ENCODE measurements around the gene B3GALT6. TPM values are rescaled to one million over a fixed set of nuclear protein-coding genes. Genes with fewer than 3 reads are reported as not detected.

The B3GALT6 gene
- total and polyA plus RNA-seq, 2 experiments from 2014 or later, result 5.5 to 26.5 TPM

- TF ChIP-seq ZNF462 (CRISPR knock-in tag; IDR thresholded peaks at IDR 0.05), result no peak
Observed at GRCh38 chr1:1220197-1220596, 11.8 kb upstream of the B3GALT6 start (continued).

- no peak overlapping the region for H3K4me3 ChIP-seq
- Mint-ChIP-seq H3K27me3 (ENCODE audit: insufficient read depth, low read depth, poor library complexity) (peaks cover 11% of the 10 kb centered on the region), H3K27ac (no peak overlapping the region), H3K36me3 (ENCODE audit: low read depth) (peaks cover 34% of the 10 kb centered on the region), H3K4me1 (no peaks in the 10 kb centered on the region), H3K4me3 (no peak overlapping the region), H3K9me3 (no peaks in the 10 kb centered on the region; the same call in 2 of the 3 replicates)
- no peaks in the 10 kb centered on the region for H3K4me1 ChIP-seq (ENCODE audit: insufficient read depth)
- H3F3A ChIP-seq (replicated peaks; ENCODE audit: low read depth), result no peaks in the 10 kb centered on the region
- H3K27me3 ChIP-seq (ENCODE audit: insufficient read depth), result no peaks in the 10 kb centered on the region
- no peak overlapping the region for H3K27ac ChIP-seq (ENCODE audit: low read depth)
- H4K20me1 ChIP-seq (replicated peaks; ENCODE audit: insufficient read depth), result peaks cover 5% of the 10 kb centered on the region; the same call in 1 of the 2 replicates
- H3K4me2 ChIP-seq, result no peak overlapping the region
- ATAC-seq (no peak), DNase-seq (ENCODE audit: low spot score) (no peak)
- H3K79me2 ChIP-seq (replicated peaks; ENCODE audit: insufficient read depth), result no peaks in the 10 kb centered on the region
- no peaks in the 10 kb centered on the region for H3K9me2 ChIP-seq (ENCODE audit: insufficient read depth)
- H3K36me3 ChIP-seq (ENCODE audit: insufficient read depth), result peaks cover 4% of the 10 kb centered on the region; the same call in 1 of the 2 replicates
- H2AFZ ChIP-seq, result no peak overlapping the region
- no peak for TF ChIP-seq EZH2phosphoT487 (IDR thresholded peaks at IDR 0.05; ENCODE audit: unreplicated experiment)
- TF ChIP-seq REST (IDR thresholded peaks at IDR 0.05; ENCODE audit: unreplicated experiment), result no peak
- no peak for TF ChIP-seq ETS1 (IDR thresholded peaks at IDR 0.05)
- no peak for TF ChIP-seq POLR2AphosphoS5 (IDR thresholded peaks at IDR 0.05; ENCODE audit: low read depth)
- TF ChIP-seq JUNB (IDR thresholded peaks at IDR 0.05; ENCODE audit: unreplicated experiment), result no peak
- TF ChIP-seq EZH2 (IDR thresholded peaks at IDR 0.05; ENCODE audit: low read depth, unreplicated experiment), result no peak
- no peak for TF ChIP-seq NANOG (IDR thresholded peaks at IDR 0.05; ENCODE audit: borderline replicate concordance)
- TF ChIP-seq CREB1 (CRISPR knock-in tag; IDR thresholded peaks at IDR 0.05; ENCODE audit: low read depth), result no peak
Observed at GRCh38 chr1:1221887-1222574, 10.0 kb upstream of the B3GALT6 start.

All from GM23338 (cell line).